Left ventricle myocardium inferior (tissue), 1 donor: ENCODE measurements around the gene CRYGS. TPM values are rescaled to one million over a fixed set of nuclear protein-coding genes. Genes with fewer than 3 reads are reported as not detected.

ENCODE experiments used
- DNase-seq: peaks from one replicate; pipeline ENCODE4 v3.0.0-alpha.2; 2020
- H3K27ac ChIP-seq: fragments of 200-600 bp; replicated peaks from 2 replicates; pipeline ENCODE4 v1.8.0; 2021
- H3K27me3 ChIP-seq: fragments of 200-600 bp; 2 replicates; pipeline ENCODE4 v1.8.0; 2021; ENCODE audit warnings: low read depth
- H3K36me3 ChIP-seq: fragments of 200-600 bp; 2 replicates; pipeline ENCODE4 v1.8.0; 2021
- H3K4me1 ChIP-seq: fragments of 200-600 bp; 2 replicates; pipeline ENCODE4 v1.8.0; 2021
- H3K4me3 ChIP-seq: fragments of 200-600 bp; 2 replicates; pipeline ENCODE4 v1.8.0; 2021; ENCODE audit warnings: mild to moderate bottlenecking, moderate library complexity
- H3K9me3 ChIP-seq: fragments of 200-600 bp; replicated peaks from 2 replicates; pipeline ENCODE4 v1.8.0; 2021
- intact Hi-C: fragments of 100-400 bp; cut with micrococcal nuclease; formaldehyde crosslinking; loops from one replicate; pipeline ENCODE4 v1.11.0; 2022
- total RNA-seq: library from RNA; stranded (reverse); fragmentation: NEBNext Ultra II Directional; extraction: Animal tissue kit (Norgen Biotek cat#: 25700); gene quantifications from one replicate; pipeline ENCODE4 v1.2.1, GENCODE V29; 2021
- TF ChIP-seq, protein P1 (sequence below): fragments of 200-600 bp; IDR thresholded peaks from 2 replicates; pipeline ENCODE4 v1.8.0; 2021; ENCODE audit warnings: antibody characterized with exemption, mild to moderate bottlenecking, borderline replicate concordance
- donor health status: DM: no; HTN: yes; CAD: no; lungs with severe emphysema.

CRYGS gene
- total RNA-seq, 1 donor from 2014 or later: 1.6 TPM

DNA sequence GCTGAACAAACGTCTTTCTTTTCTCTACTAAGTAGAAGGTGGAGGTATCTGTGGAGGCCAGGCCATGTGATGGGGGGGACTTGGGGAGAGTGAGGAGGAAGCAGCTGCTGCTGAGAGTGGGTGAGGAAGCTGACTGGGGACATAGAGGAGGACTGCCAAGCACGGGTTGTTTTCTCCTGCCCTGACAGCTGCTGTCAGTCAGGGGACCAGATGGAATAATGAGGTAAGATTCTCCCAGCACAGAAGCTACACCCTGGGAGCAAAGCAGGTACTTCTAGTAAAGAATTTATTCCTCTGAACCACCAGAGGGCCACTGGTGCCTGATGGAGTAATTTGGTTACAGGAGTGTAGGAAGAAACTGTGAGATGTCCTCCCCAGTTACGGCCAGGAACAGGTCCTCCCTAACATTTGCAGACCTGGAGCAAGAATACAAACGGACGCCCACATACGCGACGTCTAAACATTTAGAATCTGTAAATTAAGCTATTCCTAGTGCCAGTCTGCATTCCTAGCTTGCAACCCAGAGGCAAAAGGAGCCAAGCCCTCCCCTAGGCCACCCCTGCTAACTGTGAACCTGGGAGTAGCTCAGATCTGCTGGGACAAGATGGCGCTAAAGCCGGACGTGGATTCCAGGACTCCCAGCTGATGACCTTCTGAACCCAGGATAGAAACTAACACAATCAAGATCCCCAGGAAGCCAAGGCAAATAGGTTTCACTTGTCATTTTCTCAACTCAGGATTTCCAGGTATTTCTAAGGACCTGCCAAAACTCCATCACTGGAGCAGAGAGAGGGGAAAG, 14.8 kb downstream of the CRYGS start:
- no peak for DNase-seq
- H3K27me3 ChIP-seq: peaks cover 10% of the 10 kb centered on the region
- H3K27ac ChIP-seq: no peak overlapping the region
- no peak overlapping the region for H3K4me3 ChIP-seq
- TF ChIP-seq, protein P1, sequence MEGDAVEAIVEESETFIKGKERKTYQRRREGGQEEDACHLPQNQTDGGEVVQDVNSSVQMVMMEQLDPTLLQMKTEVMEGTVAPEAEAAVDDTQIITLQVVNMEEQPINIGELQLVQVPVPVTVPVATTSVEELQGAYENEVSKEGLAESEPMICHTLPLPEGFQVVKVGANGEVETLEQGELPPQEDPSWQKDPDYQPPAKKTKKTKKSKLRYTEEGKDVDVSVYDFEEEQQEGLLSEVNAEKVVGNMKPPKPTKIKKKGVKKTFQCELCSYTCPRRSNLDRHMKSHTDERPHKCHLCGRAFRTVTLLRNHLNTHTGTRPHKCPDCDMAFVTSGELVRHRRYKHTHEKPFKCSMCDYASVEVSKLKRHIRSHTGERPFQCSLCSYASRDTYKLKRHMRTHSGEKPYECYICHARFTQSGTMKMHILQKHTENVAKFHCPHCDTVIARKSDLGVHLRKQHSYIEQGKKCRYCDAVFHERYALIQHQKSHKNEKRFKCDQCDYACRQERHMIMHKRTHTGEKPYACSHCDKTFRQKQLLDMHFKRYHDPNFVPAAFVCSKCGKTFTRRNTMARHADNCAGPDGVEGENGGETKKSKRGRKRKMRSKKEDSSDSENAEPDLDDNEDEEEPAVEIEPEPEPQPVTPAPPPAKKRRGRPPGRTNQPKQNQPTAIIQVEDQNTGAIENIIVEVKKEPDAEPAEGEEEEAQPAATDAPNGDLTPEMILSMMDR: no peak
- no peaks in the 10 kb centered on the region for H3K9me3 ChIP-seq
- H3K36me3 ChIP-seq: no peaks in the 10 kb centered on the region
- intact Hi-C loops: no loop called here
- no peaks in the 10 kb centered on the region for H3K4me1 ChIP-seq

DNA sequence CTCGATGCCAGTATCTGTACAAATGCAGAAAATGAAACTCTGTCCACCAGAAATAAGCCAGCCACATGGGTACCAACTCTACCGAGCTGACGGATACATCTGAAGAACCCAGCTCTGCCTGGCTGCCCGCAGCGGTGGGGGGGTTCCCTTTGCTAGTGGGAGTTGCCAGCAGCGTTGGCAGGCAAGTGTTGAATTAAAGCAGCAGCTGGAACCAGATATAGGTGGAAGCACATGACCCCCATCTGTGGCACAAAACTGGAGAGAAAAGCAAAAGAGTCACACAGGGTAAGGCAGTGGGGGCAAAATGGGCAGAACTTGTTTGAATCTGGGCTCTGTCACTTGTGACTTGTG, 17.9 kb downstream of the CRYGS start:
- Histone ChIP-seq H3K27me3 (peaks cover 16% of the 10 kb centered on the region), H3K4me3 (no peak overlapping the region), H3K27ac (no peak overlapping the region), H3K4me1 (no peaks in the 10 kb centered on the region), H3K9me3 (no peaks in the 10 kb centered on the region), H3K36me3 (no peaks in the 10 kb centered on the region)
- intact Hi-C loops: no loop called here
- DNase-seq: no peak
- TF ChIP-seq, protein P1: no peak

DNA sequence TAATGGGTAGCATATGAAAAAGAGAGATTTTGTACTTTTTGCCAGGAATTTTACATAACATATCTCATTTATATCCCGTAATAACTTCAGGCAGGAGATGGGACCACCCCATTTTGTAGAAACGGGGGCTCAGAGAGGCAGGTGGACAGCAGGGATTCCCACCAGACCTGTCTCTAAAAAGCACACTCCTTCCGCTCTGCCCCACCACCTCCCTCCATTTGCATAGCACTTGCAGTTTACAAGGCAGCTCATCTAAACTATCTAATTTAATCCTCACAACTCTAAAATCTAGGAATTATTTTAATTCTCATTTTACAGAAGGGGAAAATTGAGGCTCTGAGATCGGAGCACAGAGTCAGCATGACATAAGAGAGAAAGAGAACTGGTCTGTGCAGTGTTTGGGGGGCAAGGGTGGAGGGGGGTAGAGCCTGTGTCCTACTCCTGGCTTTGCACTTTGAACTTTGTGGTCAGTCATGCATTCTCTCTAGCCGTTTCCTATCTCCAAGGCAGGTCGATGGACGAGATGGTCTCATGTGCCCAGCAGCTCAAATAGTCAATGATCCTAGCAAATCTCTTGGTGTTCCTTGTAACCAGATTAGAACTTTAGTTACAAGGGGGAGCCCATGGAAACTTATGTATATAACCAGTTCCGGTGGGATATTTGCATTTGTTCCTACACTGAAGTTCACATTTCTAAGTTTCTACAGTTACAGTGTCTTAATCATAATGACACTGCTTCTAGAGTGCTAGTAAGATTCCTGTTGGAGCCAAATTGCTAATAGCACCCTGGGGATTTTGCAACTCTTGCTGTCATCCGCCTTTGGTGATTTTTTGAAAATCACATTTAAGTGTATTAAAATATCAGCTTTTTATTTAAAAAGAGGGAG, 18.6 kb downstream of the CRYGS start:
- Histone ChIP-seq H3K27me3 (peaks cover 16% of the 10 kb centered on the region), H3K27ac (no peak overlapping the region), H3K9me3 (no peaks in the 10 kb centered on the region), H3K4me3 (no peak overlapping the region), H3K4me1 (no peaks in the 10 kb centered on the region), H3K36me3 (no peaks in the 10 kb centered on the region)
- intact Hi-C loops: no loop called here
- no peak for DNase-seq
- TF ChIP-seq, protein P1: no peak

DNA sequence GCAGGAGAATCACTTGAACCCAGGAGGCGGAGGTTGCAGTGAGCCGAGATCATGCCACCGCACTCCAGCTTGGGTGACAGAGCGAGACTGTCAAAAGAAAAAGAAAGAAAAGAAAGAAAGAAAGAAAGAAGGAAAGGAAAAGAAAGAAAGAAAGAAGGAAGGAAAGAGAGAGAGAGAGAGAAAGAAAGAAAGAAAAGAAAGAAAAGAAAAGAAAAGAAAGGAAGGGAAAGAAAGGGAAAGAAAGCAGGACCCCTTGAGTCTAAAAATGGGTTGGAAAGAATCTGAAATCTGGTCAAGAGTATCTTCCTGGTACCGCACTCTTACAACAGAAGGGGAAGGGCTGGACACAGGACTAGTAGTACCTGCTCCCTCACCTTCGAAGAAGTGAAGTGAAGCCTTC, 19.6 kb downstream of the CRYGS start:
- Histone ChIP-seq H3K27ac (no peak overlapping the region), H3K27me3 (peaks cover 16% of the 10 kb centered on the region), H3K4me1 (no peaks in the 10 kb centered on the region), H3K4me3 (no peak overlapping the region), H3K36me3 (no peaks in the 10 kb centered on the region), H3K9me3 (no peaks in the 10 kb centered on the region)
- TF ChIP-seq, protein P1: no peak
- no peak for DNase-seq
- intact Hi-C loops: no loop called here

DNA sequence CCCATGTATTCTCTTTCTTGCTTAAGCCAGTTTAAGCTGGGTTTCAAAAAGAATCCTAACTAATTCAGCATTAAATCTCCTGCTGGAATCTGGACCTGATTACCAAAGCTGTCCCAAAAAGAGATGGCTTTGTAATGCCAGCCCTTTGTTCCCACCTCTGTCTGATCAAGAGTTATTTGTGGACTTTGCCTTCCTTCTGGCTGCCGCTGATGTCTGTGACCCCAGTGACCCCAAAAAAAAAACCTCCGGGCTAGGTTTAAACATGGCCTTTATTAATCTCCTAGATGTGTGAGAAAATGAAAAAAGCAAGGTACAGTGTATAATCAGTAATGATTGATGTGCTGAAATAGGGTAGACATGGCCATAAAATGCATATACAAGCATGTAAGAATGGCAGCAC, 20.7 kb downstream of the CRYGS start:
- Histone ChIP-seq H3K27me3 (peaks cover 24% of the 10 kb centered on the region), H3K4me3 (no peak overlapping the region), H3K36me3 (no peaks in the 10 kb centered on the region), H3K9me3 (no peaks in the 10 kb centered on the region), H3K27ac (no peak overlapping the region), H3K4me1 (no peaks in the 10 kb centered on the region)
- TF ChIP-seq, protein P1: no peak
- no peak for DNase-seq
- intact Hi-C loops: no loop called here
